ENCODE measurements around the gene NECAB2. TPM values are rescaled to one million over a fixed set of nuclear protein-coding genes. Genes with fewer than 3 reads are reported as not detected.

NECAB2 gene
- total and polyA plus RNA-seq, 2 experiments from 2014 or later: 1.6 to 5.1 TPM

- no peak for TF ChIP-seq POLR2AphosphoS5 (IDR thresholded peaks at IDR 0.05; ENCODE audit: low read depth)
- TF ChIP-seq JUNB (IDR thresholded peaks at IDR 0.05; ENCODE audit: unreplicated experiment): no peak
- no peak for TF ChIP-seq EZH2 (IDR thresholded peaks at IDR 0.05; ENCODE audit: low read depth, unreplicated experiment)
- TF ChIP-seq, protein P1, sequence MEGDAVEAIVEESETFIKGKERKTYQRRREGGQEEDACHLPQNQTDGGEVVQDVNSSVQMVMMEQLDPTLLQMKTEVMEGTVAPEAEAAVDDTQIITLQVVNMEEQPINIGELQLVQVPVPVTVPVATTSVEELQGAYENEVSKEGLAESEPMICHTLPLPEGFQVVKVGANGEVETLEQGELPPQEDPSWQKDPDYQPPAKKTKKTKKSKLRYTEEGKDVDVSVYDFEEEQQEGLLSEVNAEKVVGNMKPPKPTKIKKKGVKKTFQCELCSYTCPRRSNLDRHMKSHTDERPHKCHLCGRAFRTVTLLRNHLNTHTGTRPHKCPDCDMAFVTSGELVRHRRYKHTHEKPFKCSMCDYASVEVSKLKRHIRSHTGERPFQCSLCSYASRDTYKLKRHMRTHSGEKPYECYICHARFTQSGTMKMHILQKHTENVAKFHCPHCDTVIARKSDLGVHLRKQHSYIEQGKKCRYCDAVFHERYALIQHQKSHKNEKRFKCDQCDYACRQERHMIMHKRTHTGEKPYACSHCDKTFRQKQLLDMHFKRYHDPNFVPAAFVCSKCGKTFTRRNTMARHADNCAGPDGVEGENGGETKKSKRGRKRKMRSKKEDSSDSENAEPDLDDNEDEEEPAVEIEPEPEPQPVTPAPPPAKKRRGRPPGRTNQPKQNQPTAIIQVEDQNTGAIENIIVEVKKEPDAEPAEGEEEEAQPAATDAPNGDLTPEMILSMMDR (conservative IDR thresholded peaks at IDR 0.05; ENCODE audit: low read depth in 2 of 2): no peak
- Mint-ChIP-seq H3K36me3 (ENCODE audit: low read depth) (no peaks in the 10 kb centered on the region), H3K4me1 (peaks cover 6% of the 10 kb centered on the region), H3K9me3 (peaks cover 3% of the 10 kb centered on the region; the same call in 2 of the 3 replicates), H3K27me3 (ENCODE audit: insufficient read depth, low read depth, poor library complexity) (peaks cover 14% of the 10 kb centered on the region), H3K4me3 (no peak overlapping the region), H3K27ac (no peak overlapping the region)
- ATAC-seq (no peak), DNase-seq (ENCODE audit: low spot score) (no peak)
- no peaks in the 10 kb centered on the region for H3F3A ChIP-seq (replicated peaks; ENCODE audit: low read depth)
- peaks cover 12% of the 10 kb centered on the region for H3K27me3 ChIP-seq (ENCODE audit: insufficient read depth)
- no peak overlapping the region for H2AFZ ChIP-seq
- no peaks in the 10 kb centered on the region for H3K4me1 ChIP-seq (ENCODE audit: insufficient read depth)
- H3K27ac ChIP-seq (ENCODE audit: low read depth): no peak overlapping the region
- no peaks in the 10 kb centered on the region for H4K20me1 ChIP-seq (replicated peaks; ENCODE audit: insufficient read depth)
- H3K79me2 ChIP-seq (replicated peaks; ENCODE audit: insufficient read depth): no peaks in the 10 kb centered on the region
- H3K4me3 ChIP-seq: no peak overlapping the region
- H3K4me2 ChIP-seq: no peak overlapping the region
- no peaks in the 10 kb centered on the region for H3K36me3 ChIP-seq (ENCODE audit: insufficient read depth)
- no peaks in the 10 kb centered on the region for H3K9me2 ChIP-seq (ENCODE audit: insufficient read depth)
These were observed 3.2 kb upstream of the NECAB2 start for GRCh38 chr16:83964684-83965443.

DNA sequence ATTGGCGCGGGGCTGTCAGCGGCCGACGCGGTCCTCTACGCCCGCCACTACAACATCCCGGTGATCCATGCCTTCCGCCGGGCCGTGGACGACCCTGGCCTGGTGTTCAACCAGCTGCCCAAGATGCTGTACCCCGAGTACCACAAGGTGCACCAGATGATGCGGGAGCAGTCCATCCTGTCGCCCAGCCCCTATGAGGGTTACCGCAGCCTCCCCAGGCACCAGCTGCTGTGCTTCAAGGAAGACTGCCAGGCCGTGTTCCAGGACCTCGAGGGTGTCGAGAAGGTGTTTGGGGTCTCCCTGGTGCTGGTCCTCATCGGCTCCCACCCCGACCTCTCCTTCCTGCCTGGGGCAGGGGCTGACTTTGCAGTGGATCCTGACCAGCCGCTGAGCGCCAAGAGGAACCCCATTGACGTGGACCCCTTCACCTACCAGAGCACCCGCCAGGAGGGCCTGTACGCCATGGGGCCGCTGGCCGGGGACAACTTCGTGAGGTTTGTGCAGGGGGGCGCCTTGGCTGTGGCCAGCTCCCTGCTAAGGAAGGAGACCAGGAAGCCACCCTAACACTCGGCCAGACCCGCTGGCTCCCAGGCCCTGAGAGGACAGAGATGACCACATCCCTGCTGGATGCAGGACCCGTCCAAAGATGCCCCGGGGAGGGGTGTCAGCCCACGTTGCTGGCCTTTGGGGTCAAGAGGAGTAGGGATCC, 2.4 kb upstream of the NECAB2 start:
- no peaks in the 10 kb centered on the region; the same call in 1 of the 2 replicates for H3K4me1 ChIP-seq (ENCODE audit: insufficient read depth)
- H3F3A ChIP-seq (replicated peaks; ENCODE audit: low read depth): no peaks in the 10 kb centered on the region
- no peaks in the 10 kb centered on the region for H3K9me2 ChIP-seq (ENCODE audit: insufficient read depth)
- DNase-seq (ENCODE audit: low spot score): no peak
- H3K27me3 ChIP-seq (ENCODE audit: insufficient read depth): peaks cover 13% of the 10 kb centered on the region
- H3K36me3 ChIP-seq (ENCODE audit: insufficient read depth): no peaks in the 10 kb centered on the region
- no peak overlapping the region for H3K4me2 ChIP-seq
- H3K27ac ChIP-seq (ENCODE audit: low read depth): no peak overlapping the region
- no peaks in the 10 kb centered on the region for H4K20me1 ChIP-seq (replicated peaks; ENCODE audit: insufficient read depth)
- H3K27me3 Mint-ChIP-seq (ENCODE audit: insufficient read depth, low read depth, poor library complexity): peaks cover 17% of the 10 kb centered on the region
- TF ChIP-seq ZNF331 (CRISPR knock-in tag; IDR thresholded peaks at IDR 0.05; ENCODE audit: low read depth) (no peak), NANOG (IDR thresholded peaks at IDR 0.05; ENCODE audit: borderline replicate concordance) (no peak), EZH2phosphoT487 (IDR thresholded peaks at IDR 0.05; ENCODE audit: unreplicated experiment) (no peak), ETS1 (IDR thresholded peaks at IDR 0.05) (no peak), REST (IDR thresholded peaks at IDR 0.05; ENCODE audit: unreplicated experiment) (no peak), POLR2AphosphoS5 (IDR thresholded peaks at IDR 0.05; ENCODE audit: low read depth) (no peak), STAT1 (IDR thresholded peaks at IDR 0.05; ENCODE audit: unreplicated experiment) (no peak), EZH2 (IDR thresholded peaks at IDR 0.05; ENCODE audit: low read depth, unreplicated experiment) (no peak), CREB1 (CRISPR knock-in tag; IDR thresholded peaks at IDR 0.05; ENCODE audit: low read depth) (no peak), JUNB (IDR thresholded peaks at IDR 0.05; ENCODE audit: unreplicated experiment) (no peak)
- peaks cover 3% of the 10 kb centered on the region; the same call in 2 of the 3 replicates for H3K9me3 Mint-ChIP-seq
- H3K4me1 Mint-ChIP-seq: peaks cover 9% of the 10 kb centered on the region
- H3K36me3 Mint-ChIP-seq (ENCODE audit: low read depth): no peaks in the 10 kb centered on the region
- ATAC-seq: no peak
- H2AFZ ChIP-seq: no peak overlapping the region
- H3K27ac Mint-ChIP-seq: no peak overlapping the region
- no peaks in the 10 kb centered on the region for H3K79me2 ChIP-seq (replicated peaks; ENCODE audit: insufficient read depth)
- no peak overlapping the region for H3K4me3 Mint-ChIP-seq
- no peak overlapping the region for H3K4me3 ChIP-seq

Data from GM23338 (cell line).